T-helper 1 cell treated with Interleukin-12 subunit alpha and Interleukin-12 subunit beta and Interleukin-4 antibody, amounts not matched to agents 30 ng/mL and 1 ng/mL, for 36 hours (primary cell): ENCODE data around the gene HES7. TPM values are rescaled to one million over a fixed set of nuclear protein-coding genes. Genes with fewer than 3 reads are reported as not detected.
"Not testable (repeated sequence)": the region's sequence is repeated elsewhere in the genome, so short reads cannot be mapped to it uniquely, and the experiment has no call there.

Experiments
- intact Hi-C: fragments of 100-400 bp; cut with micrococcal nuclease; formaldehyde crosslinking; loops from one replicate; pipeline ENCODE4 v1.15.1; 2024
- total RNA-seq: library from RNA; stranded (reverse); gene quantifications from 2 replicates; pipeline ENCODE4 v1.2.3, GENCODE V29; 2022

HES7 gene
- total RNA-seq, 1 donor from 2014 or later = 1.2 TPM

DNA sequence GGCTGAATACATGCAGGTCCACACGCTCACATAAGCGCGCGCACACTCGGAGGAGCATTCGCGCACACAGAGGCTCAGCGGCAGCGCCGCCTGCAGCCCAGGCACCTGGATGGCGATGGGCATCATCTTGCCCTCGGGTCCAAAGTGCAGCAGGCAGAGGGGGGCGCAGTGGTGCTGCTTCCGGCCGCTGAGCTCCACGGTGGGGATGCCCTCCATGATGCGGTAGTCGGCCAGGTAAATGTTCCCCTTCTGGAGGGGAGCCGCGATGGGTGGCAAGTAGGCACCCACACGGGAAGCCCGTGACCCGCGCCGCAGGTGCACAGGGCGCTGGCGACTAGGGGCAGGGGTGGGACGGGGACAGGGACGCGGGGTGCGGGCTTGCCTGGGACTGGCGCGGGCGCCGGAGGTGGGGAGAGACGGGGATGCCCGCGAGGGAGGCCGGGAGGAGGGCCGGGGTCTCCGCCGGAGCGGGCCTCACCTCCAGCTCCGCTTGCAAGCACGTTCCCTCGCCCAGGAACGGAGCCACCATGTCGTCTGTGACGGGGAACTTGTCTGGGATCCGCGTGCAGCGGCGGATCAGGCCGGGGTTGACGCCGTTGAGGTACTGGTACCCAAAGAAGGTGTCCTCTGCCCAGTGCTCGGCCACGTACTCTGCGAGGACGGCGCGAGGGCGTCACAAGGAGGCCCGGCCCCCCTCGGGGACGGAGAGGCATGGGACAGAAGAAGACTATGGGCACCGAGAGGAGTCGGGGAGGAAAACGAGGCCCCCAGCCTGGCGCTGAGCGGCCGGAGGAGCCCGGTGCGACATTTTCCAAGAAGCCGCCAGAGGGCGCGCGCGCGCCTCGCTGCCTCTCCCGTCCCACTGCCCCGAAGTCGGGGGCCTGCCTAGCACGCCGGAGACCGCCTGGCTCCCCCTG lies 44.4 kb downstream of the HES7 start:
- intact Hi-C loops = loop anchor here (1.0 kb wide), 5 partner anchors 7 to 39 kb away; partner anchors contain the start of gene ALOXE3

DNA sequence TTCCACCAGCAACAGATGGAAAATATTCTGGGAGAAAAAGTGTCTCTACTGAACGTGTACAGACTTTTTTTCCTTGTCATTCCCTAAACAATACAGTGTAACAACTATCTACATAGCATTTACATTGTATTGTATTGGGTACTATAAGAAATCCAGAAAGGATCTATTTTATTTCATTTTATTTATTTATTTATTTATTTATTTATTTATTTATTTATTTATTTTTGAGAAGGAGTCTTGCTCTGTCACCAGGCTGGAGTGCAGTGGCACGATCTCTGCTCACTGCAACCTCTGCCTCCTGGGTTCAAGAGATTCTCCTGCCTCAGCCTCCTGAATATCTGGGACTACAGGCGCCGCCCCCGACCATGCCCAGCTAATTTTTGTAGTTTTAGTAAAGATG lies 46.0 kb downstream of the HES7 start:
- intact Hi-C loops = not testable (repeated sequence)

DNA sequence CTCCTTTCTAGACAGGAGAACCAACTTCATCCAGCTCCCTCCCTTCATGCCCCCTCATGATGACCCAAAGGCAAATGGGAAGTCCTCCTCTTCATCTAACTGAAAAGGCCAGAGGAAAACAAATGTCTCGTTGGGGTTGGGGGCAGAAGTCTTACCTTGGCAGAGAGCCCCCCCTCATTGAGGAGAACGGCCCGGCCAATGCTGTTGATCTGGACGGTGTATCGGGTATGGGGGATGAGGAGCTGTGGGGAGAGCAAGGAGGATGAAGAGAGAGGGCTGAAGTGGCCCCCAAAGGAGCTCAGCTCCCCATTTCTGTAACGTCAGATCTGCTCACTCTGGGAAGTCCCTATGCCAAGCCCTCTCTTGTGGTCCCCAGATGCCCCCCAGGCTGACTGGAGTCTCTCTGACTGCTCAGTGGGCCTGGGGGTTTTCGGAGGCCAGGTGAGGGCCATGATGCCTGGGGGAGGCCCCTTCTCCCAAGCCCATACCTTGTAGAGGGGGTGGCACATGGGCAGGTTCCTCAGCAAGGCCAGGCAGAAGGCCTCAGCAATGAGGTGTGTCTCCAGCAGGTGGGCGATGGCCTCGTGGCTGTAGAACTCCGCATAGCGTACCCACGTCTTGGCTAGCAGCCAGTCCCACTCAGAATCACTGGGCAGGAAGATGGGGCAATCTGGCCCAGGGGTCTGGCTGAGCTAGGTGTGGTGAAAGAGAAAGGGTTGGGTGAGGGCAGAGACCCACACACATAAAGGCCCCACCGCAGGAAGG lies 47.2 kb downstream of the HES7 start:
- intact Hi-C loops = no loop called here

DNA sequence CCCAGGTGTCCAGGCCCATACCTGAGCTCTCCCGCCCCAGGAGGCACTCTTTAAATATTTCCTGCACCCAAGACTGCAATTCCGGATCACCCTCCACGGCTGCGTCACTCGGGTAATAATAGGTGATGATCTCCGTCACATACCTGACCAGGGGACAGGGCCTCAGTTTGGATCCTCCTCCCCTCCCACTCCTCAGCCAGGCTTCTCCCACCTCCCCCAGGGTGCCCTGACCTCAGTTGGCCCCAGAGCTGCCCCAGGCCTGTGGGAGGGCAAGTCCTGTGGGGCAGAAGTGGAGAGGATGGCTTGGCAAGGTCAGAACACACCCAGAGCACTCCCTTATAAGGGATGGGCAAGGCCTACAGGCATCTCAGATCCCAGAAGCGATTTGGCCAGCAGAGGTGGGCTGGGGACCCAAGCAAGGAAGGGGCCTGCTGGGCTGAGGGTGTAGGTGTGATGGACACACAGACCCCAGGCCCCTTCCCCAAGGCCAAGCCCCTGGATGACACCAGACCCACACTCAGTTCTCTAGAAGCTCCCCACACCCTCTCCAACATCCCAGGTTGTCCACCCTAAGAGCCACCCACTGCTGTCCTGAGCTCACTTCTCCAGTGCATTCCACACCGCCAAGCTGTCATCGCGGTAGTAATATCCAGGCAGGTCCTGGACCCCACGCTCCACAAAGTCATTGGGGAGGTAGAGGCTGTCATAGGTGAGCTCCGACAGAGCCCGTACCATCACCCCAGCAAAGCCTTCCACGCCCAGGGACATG lies 48.1 kb downstream of the HES7 start:
- intact Hi-C loops = no loop called here

DNA sequence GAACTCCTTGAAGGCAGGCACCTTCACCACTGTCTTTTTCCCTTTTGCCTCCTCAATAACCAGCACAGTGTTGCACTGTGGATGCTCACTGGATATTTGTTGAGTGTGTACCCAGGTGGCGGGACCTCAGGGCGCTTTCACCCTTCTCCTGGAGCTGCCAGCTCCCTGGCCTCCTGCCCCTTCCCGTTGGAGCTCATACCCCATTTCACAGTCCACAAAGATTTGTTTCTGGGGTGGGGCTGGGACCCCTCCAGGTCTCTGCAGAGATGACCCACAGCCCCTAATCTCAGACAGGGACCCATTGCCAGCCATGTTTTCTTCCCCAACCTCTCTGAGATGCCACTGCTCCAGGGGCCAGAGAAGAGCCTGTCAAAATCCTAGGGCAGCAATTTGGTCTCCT lies 48.8 kb downstream of the HES7 start:
- intact Hi-C loops = no loop called here

DNA sequence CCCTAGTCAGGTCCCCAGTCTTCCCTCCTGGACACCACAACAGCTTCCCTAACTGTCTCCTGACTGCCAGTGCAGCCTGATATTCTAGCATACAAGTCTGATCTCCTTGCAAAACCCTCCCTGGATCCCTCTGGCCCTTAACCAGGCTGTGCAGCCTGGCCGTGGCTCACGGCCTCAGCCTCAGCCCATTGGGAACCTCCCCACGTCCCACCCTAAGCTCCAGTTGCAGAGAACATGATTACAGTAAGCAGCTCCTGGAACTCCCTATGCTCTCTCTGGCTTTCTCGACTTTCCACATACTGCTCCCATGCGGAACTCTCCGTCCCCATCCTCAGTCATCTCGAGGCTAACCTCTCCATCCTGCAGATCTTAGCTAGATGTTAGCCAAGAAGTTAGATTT lies 49.4 kb downstream of the HES7 start:
- intact Hi-C loops = no loop called here

DNA sequence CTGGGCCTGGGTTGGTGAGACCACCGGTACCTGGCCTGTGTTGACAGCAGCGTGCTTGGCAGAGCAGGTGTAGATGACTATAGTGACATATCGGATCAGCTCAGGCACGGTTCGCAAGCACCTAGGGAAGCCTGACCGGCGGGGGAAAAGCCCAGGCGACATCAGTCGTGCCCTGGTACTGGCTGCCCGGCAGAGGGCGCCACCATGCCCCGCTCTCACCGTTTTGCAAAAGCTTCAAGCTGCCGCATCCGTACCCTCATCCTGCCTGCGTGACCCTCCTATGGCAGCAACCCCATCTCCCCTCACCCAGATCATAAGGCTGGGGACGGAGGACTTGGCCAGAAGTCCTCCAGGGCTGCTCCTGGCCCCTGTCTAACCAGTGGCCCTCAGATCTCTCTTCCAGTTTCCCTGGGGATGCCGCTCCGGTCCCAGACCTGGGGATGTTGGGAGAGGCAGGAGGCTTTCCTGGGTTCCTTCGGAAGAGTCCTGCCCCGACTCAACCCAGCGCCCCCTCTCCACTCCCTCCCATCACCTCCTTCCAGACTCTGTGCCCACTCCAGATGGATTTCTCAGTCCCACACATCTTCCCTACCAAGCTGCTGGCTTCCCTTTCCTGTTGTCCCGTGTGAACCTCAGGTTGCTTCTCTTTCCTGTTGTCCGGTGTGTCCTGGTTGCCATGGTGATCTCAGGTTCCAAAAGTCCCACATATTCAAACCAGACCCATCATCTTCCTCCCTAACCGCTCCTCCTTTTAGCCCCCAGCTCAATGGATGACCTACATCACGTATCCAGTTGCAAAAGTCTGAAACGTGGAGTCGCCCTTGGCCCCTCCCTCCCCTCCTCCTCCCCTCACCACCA lies 50.0 kb downstream of the HES7 start:
- intact Hi-C loops = loop anchor here (1.0 to 2.0 kb wide), 3 partner anchors 14 to 45 kb away; partner anchors contain the start of gene ALOXE3

DNA sequence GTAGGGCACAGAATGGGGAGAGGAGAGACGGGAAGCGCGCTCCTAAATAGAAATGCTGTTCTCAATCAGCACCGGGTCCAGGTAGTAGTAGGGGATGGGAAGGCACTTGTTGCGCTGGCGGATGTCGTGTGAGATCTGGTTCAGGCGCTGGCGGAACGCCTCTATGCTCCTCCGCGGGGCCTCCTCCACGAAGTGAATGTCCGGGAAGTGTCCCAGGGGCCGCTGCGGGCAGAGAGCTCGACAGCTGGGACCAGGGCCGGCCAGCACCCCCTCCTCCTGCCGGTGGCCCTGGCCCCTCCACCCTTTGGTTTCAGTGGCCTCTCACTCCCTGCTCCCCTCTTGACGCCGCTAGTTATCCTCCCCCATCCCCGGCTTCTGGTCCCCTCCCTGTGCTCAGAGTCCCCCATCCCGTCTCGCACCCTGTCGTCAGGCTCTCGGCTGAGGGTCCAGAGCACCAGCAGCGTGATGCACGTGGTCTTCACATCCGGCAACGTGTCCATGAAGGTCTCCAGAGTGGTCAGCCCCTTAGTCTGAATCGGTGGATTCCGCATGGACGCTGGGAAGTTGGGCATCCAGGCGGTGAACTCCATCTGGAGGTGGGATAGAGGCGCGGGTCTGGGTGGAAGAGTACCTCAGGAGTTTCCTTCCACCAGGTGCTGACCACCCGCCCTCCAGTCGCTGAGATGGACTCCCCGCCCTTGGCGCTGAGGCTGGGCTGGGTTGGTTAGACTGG lies 51.0 kb downstream of the HES7 start:
- intact Hi-C loops = loop anchor here (1.0 to 2.0 kb wide), 4 partner anchors 7 to 46 kb away; partner anchors contain the start of gene ALOXE3

DNA sequence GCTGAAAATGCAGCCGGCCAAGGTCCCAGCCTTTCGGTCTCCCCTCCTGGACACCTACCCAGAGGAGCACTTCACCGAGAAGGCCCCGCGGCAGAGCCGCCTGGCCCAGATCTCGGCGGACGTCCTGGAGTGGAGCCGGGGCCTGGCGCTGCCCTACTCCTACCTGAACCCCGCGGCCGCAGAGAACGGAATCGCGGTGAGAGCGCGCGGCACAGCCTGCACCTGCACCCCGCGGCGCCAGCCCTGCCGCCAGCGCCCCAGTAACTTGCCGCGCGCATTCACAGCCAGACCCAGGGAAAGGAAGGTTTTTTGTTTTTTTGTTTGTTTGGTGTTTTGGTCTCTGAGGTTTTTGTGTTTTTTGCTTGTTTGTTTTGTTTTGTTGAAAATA lies 51.6 kb downstream of the HES7 start:
- intact Hi-C loops = loop anchor here (1.0 to 2.0 kb wide), 3 partner anchors 8 to 46 kb away; partner anchors contain the start of gene ALOXE3

DNA sequence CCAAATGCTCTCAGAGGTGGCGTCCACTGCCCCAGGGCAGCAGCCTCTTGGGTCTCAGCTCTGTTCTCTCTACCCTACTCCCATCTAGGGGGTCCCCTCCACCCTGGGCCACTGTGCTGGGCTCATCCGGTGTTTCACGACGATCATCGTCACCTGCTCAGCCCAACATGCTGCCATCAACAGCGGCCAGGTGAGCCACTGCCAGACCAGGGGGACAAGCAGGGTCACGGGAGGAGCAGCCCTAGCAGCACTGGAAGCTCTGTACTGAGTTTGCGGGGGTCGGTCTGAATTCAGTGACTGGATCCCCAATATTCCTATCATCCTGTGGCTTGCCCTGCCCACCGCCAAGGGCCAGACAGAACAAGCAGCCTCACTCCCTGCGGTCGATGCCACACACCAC lies 52.4 kb downstream of the HES7 start:
- intact Hi-C loops = no loop called here

Other genes starting within 250 kb of the HES7 start
- gene CHD3, start 235.3 kb downstream of the HES7 start, total RNA-seq = 142 and 145 TPM in 2 replicates
- gene RNF227, start 207.8 kb downstream of the HES7 start, total RNA-seq = 2.9 and 3.9 TPM in 2 replicates
- 9.1 and 9.8 TPM in 2 replicates for gene KCNAB3, start 194.2 kb downstream of the HES7 start, total RNA-seq
- gene TRAPPC1, start 192.2 kb downstream of the HES7 start, total RNA-seq = 194 and 203 TPM in 2 replicates
- gene CNTROB, start 191.9 kb downstream of the HES7 start, total RNA-seq = 40.5 and 47.0 TPM in 2 replicates
- gene GUCY2D, start 121.5 kb downstream of the HES7 start, total RNA-seq = not detected in 2 replicates
- gene ALOX15B, start 85.0 kb downstream of the HES7 start, total RNA-seq = not detected in 2 replicates
- gene ALOX12B, start 36.4 kb downstream of the HES7 start, total RNA-seq = 0.29 TPM in 1 of 2 replicates, not detected in the other
- not detected in 2 replicates for gene ALOXE3, start 5.6 kb downstream of the HES7 start, total RNA-seq
- 33.5 and 34.8 TPM in 2 replicates for gene PER1, start 28.3 kb upstream of the HES7 start, total RNA-seq
- gene VAMP2, start 38.8 kb upstream of the HES7 start, total RNA-seq = 80.1 and 84.3 TPM in 2 replicates
- gene TMEM107, start 52.3 kb upstream of the HES7 start, total RNA-seq = 22.9 and 26.9 TPM in 2 replicates
- 12.9 and 13.0 TPM in 2 replicates for gene BORCS6, start 66.1 kb upstream of the HES7 start, total RNA-seq
- gene AURKB, start 86.5 kb upstream of the HES7 start, total RNA-seq = 105 and 110 TPM in 2 replicates
- 92.3 and 99.2 TPM in 2 replicates for gene CTC1, start 124.0 kb upstream of the HES7 start, total RNA-seq
- 74.6 and 75.3 TPM in 2 replicates for gene PFAS, start 125.2 kb upstream of the HES7 start, total RNA-seq
- 45.5 and 49.9 TPM in 2 replicates for gene RANGRF, start 164.6 kb upstream of the HES7 start, total RNA-seq
- gene SLC25A35, start 171.3 kb upstream of the HES7 start, total RNA-seq = 8.9 and 10.3 TPM in 2 replicates
- gene ARHGEF15, start 186.1 kb upstream of the HES7 start, total RNA-seq = not detected in 2 replicates
- not detected in 2 replicates for gene ODF4, start 215.7 kb upstream of the HES7 start, total RNA-seq